Measurements from ENCODE around the gene POU2F1. TPM values are rescaled to one million over a fixed set of nuclear protein-coding genes. Genes with fewer than 3 reads are reported as not detected.

The POU2F1 gene
- total RNA-seq, 5 donors from 2014 or later (not counting 1 experiment from before 2014, with no cell fraction given), result 15.1 to 34.5 (median 22.6) TPM

DNA sequence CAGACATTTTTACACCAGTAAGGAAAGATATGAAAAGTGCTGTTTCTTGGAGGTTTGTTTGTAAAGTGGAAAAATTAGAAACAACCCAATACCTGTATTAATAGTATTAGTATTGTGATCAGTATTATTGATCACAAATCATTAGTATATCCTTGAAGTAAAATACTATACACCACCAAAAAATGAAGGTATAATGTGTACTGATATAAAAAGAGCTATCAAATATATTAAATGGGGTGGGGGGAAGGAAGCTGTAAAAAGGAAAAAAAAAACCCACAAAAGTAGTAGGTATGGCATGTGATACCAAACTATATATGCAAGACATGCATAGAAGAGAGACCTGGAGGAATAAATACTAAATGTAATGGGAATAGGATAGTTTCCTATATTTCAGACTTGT is 46.3 kb downstream of the POU2F1 start:
- no peak for DNase-seq
- H3K27me3 Mint-ChIP-seq, result no peaks in the 10 kb centered on the region
- H3K4me1 Mint-ChIP-seq, result peaks cover 13 to 25% (median 22%) of the 10 kb centered on the region in 3 donors
- Histone ChIP-seq H3K4me1 (ENCODE audit: control insufficient read depth in 1 of 2, extremely low read depth in 1 of 2, insufficient read depth in 2 of 2, low read length in 2 of 2) (peaks cover 9 to 22% of the 10 kb centered on the region in 2 experiments), H3K27ac (ENCODE audit: low read length) (no peak overlapping the region), H3K27me3 (replicated peaks in 1 of 2; ENCODE audit: control insufficient read depth in 2 of 2, extremely low read depth in 1 of 2, insufficient read depth in 2 of 2, low read length in 1 of 2) (no peaks in the 10 kb centered on the region), H3K36me3 (ENCODE audit: control insufficient read depth in 2 of 2, extremely low read depth in 1 of 2, insufficient read depth in 1 of 2, low read length in 1 of 2) (no peaks in the 10 kb centered on the region), H3K4me3 (ENCODE audit: control insufficient read depth in 1 of 2, extremely low read depth in 1 of 2, low read length in 1 of 2) (no peak overlapping the region), H3K9me3 (no peaks in the 10 kb centered on the region)
- no peaks in the 10 kb centered on the region for H3K36me3 Mint-ChIP-seq
- H3K4me3 Mint-ChIP-seq, result no peak overlapping the region
- H3K27ac Mint-ChIP-seq, result no peak overlapping the region
- ATAC-seq (replicated peaks in 1 of 4), result no peak
- ChIA-PET POLR2A (interaction anchor here in 1 of 2 donors (0.6 to 0.9 kb wide), 4 partner anchors 46 to 238 kb away, joined by 3 to 8 read pairs (median 4); partner anchors contain the start of gene POU2F1), CTCF (interaction anchor here (0.5 to 3.4 kb wide), 34 partner anchors 9 to 1141 kb away, joined by 3 to 35 read pairs (median 4); partner anchors contain the start of gene POU2F1 (in 1 of the 2))
- no peaks in the 10 kb centered on the region for H3K9me3 Mint-ChIP-seq

DNA sequence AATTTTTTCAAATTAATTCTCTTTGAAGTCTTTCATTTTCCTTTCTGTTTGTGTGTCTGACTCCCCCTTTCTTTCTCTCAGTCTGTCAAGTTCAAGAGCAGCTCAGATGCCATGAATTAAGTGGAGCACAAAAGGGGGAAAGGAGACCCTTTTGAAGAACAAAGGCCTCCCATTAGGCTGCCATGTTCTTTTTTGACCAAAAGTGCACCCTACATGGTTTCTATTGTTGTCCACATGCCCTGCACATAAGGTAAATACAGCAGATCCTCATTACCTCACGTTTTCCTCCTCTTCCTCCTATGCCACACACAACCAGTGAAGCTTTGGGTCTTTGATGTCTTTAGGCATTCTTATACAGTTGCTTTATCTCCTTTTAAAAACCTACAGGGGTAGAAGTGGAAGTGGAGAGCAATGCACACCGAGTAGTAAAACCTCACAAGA is 47.7 kb downstream of the POU2F1 start:
- no peaks in the 10 kb centered on the region for H3K27me3 ChIP-seq (replicated peaks in 1 of 2; ENCODE audit: control insufficient read depth in 2 of 2, extremely low read depth in 1 of 2, insufficient read depth in 2 of 2, low read length in 1 of 2)
- Mint-ChIP-seq H3K27me3 (no peaks in the 10 kb centered on the region), H3K27ac (no peak overlapping the region), H3K9me3 (no peaks in the 10 kb centered on the region), H3K36me3 (peaks cover 3% of the 10 kb centered on the region), H3K4me3 (no peak overlapping the region), H3K4me1 (peaks cover 26 to 35% (median 29%) of the 10 kb centered on the region in 3 donors)
- CTCF ChIA-PET, result interaction anchor here (0.5 to 3.4 kb wide), 24 partner anchors 10 to 293 kb away, joined by 3 to 35 read pairs (median 4); partner anchors contain the start of gene CREG1 (in 1 of the 2)
- H3K4me1 ChIP-seq (ENCODE audit: control insufficient read depth in 1 of 2, extremely low read depth in 1 of 2, insufficient read depth in 2 of 2, low read length in 2 of 2), result peaks cover 11 to 16% of the 10 kb centered on the region in 2 experiments
- H3K27ac ChIP-seq (ENCODE audit: low read length), result no peak overlapping the region
- H3K9me3 ChIP-seq, result no peaks in the 10 kb centered on the region
- DNase-seq, result no peak
- no peak overlapping the region for H3K4me3 ChIP-seq (ENCODE audit: control insufficient read depth in 1 of 2, extremely low read depth in 1 of 2, low read length in 1 of 2)
- H3K36me3 ChIP-seq (ENCODE audit: control insufficient read depth in 2 of 2, extremely low read depth in 1 of 2, insufficient read depth in 1 of 2, low read length in 1 of 2), result no peaks in the 10 kb centered on the region
- ATAC-seq (replicated peaks in 1 of 4), result no peak
- WGBS (ENCODE audit: insufficient coverage), result no CpG with 5 or more reads among the region's 2 CpGs
- POLR2A ChIA-PET, result interaction anchor here (0.5 to 1.5 kb wide), 4 partner anchors 11 to 272 kb away, joined by 3 to 6 read pairs (median 4); no protein-coding TSS in a partner anchor

DNA sequence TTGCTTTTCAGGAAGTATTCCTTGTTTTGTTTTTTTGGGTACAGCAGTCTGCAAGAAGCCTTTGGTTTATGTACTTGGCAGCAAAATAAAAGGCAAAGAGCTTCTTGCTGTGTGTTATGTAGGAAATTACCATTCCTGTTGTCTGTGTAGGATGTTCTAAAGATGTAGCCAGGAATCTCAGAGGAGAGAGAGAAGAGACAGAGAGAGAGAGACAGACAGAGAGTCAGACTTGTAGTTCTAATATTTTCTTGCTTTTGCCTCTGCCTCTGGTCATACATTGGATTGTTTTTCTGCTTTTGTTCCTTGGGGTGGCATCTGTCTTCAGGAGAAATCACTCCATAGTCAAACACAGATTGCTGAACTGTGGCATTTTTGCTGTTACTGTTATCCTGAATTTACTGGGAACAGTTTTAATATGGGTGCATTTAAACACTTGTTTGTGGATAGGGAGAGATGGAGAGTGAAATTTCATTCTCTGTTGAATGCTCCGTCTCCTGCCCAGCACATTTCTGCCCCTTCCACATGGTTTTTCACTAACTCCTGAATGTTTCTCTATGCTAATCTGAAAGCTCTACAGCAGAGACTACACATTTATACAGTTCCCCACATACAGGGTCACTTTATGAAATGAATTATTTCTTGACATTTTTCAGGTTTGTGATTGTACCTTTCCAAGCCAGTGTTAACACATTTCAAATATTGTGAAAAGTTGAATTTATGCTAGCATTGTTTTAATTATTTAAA is 49.8 kb downstream of the POU2F1 start:
- ATAC-seq (replicated peaks in 1 of 4), result no peak
- Mint-ChIP-seq H3K36me3 (peaks cover 3% of the 10 kb centered on the region), H3K4me3 (no peak overlapping the region), H3K9me3 (no peaks in the 10 kb centered on the region), H3K27ac (no peak overlapping the region), H3K4me1 (peaks cover 30 to 44% (median 38%) of the 10 kb centered on the region in 3 donors), H3K27me3 (no peaks in the 10 kb centered on the region)
- DNase-seq, result no peak
- Histone ChIP-seq H3K27ac (ENCODE audit: low read length) (no peak overlapping the region), H3K4me1 (ENCODE audit: control insufficient read depth in 1 of 2, extremely low read depth in 1 of 2, insufficient read depth in 2 of 2, low read length in 2 of 2) (peaks cover 0 to 6% of the 10 kb centered on the region in 2 experiments), H3K27me3 (replicated peaks in 1 of 2; ENCODE audit: control insufficient read depth in 2 of 2, extremely low read depth in 1 of 2, insufficient read depth in 2 of 2, low read length in 1 of 2) (no peaks in the 10 kb centered on the region), H3K4me3 (ENCODE audit: control insufficient read depth in 1 of 2, extremely low read depth in 1 of 2, low read length in 1 of 2) (no peak overlapping the region), H3K9me3 (no peaks in the 10 kb centered on the region), H3K36me3 (ENCODE audit: control insufficient read depth in 2 of 2, extremely low read depth in 1 of 2, insufficient read depth in 1 of 2, low read length in 1 of 2) (no peaks in the 10 kb centered on the region)
- no CpG with 5 or more reads among the region's 1 CpG for WGBS (ENCODE audit: insufficient coverage)
- POLR2A ChIA-PET, result interaction anchor here (0.6 kb wide), 2 partner anchors 330 to 390 kb away, joined by 3 to 5 read pairs; no protein-coding TSS in a partner anchor
- CTCF ChIA-PET, result interaction anchor here (0.6 to 1.3 kb wide), 10 partner anchors 9 to 270 kb away, joined by 3 to 8 read pairs (median 4); no protein-coding TSS in a partner anchor

DNA sequence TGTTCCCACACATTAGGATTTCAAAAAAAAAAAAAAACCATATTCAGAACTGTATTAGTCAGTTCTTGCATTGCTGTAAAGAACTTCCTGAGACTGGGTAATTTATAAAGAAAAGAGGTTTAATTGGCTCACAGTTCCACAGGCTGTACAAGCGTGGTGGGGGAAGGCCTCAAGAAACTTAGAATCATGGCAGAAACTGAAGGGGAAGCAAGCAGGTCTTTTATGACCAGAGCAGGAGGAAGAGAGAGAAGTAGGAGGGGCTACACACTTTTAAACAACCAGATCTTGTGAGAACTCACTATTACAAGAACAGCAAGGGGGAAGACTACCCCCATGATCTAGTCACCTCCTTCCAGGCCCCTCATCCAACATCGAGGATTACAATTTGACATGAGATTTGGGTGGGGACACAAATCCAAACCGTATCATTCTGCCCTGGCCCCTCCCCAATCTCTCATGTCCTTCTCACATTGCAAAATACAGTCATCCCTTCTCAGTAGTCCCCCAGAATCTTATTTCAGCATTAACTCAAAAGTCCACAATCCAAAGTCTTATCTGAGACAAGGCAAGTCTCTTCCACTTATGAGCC is 51.8 kb downstream of the POU2F1 start:
- H3K27me3 Mint-ChIP-seq, result no peaks in the 10 kb centered on the region
- 100% methylated on average over 2 of the region's 3 CpGs for WGBS (ENCODE audit: insufficient coverage)
- DNase-seq, result no peak
- ATAC-seq (replicated peaks in 1 of 4), result no peak
- Histone ChIP-seq H3K27ac (ENCODE audit: low read length) (no peak overlapping the region), H3K4me1 (ENCODE audit: control insufficient read depth in 1 of 2, extremely low read depth in 1 of 2, insufficient read depth in 2 of 2, low read length in 2 of 2) (peaks cover 0 to 6% of the 10 kb centered on the region in 2 experiments), H3K9me3 (no peaks in the 10 kb centered on the region), H3K4me3 (ENCODE audit: control insufficient read depth in 1 of 2, extremely low read depth in 1 of 2, low read length in 1 of 2) (no peak overlapping the region), H3K27me3 (replicated peaks in 1 of 2; ENCODE audit: control insufficient read depth in 2 of 2, extremely low read depth in 1 of 2, insufficient read depth in 2 of 2, low read length in 1 of 2) (no peaks in the 10 kb centered on the region), H3K36me3 (ENCODE audit: control insufficient read depth in 2 of 2, extremely low read depth in 1 of 2, insufficient read depth in 1 of 2, low read length in 1 of 2) (no peaks in the 10 kb centered on the region)
- H3K36me3 Mint-ChIP-seq, result peaks cover 3% of the 10 kb centered on the region
- H3K9me3 Mint-ChIP-seq, result no peaks in the 10 kb centered on the region
- peaks cover 39 to 46% (median 40%) of the 10 kb centered on the region in 3 donors for H3K4me1 Mint-ChIP-seq
- no peak overlapping the region for H3K4me3 Mint-ChIP-seq
- ChIA-PET POLR2A (no interaction called here), CTCF (no interaction called here)
- H3K27ac Mint-ChIP-seq, result no peak overlapping the region

DNA sequence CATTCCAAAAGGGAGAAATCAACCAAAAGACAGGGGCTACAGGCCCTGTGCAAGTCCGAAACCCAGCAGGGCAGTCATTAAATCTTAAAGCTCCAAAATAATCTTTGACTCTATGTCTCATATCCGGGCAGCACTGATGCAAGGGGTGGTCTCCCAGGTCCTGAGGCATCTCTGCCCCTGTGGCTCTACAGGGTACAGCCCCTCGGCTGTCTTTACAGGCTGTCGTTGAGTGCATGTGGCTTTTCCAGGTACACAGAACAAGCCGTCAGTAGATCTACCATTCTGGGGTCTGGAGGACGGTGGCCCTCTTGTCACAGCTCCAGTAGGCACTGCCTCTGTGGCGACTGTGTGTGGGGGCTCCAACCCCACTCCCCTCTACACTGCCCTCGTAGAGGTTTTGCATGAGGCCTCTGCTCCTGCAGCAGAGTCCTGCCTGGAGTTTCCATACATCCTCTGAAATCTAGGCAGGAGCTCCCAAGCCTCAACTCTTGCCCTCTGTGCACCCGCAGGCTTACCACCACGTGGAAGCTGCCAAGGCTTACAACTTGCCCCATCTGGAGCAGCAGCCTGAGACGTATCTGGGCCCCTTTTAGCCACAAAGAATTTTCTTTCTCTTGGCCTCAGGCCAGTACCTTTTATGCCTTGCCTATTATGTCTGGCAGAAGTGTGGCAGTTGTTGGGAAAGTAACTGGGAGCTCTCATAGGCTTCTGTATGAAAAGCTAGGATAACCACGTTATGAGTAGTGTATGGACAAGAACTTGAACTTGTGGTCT is 52.5 kb downstream of the POU2F1 start:
- H3K4me3 ChIP-seq (ENCODE audit: control insufficient read depth in 1 of 2, extremely low read depth in 1 of 2, low read length in 1 of 2), result no peak overlapping the region
- H3K4me1 ChIP-seq (ENCODE audit: control insufficient read depth in 1 of 2, extremely low read depth in 1 of 2, insufficient read depth in 2 of 2, low read length in 2 of 2), result peaks cover 0 to 2% of the 10 kb centered on the region in 2 experiments
- Mint-ChIP-seq H3K27me3 (no peaks in the 10 kb centered on the region), H3K4me3 (no peak overlapping the region), H3K36me3 (peaks cover 3% of the 10 kb centered on the region), H3K27ac (no peak overlapping the region), H3K9me3 (no peaks in the 10 kb centered on the region), H3K4me1 (peaks cover 40 to 47% (median 42%) of the 10 kb centered on the region in 3 donors)
- DNase-seq (no peak), ATAC-seq (replicated peaks in 1 of 4) (no peak)
- H3K27ac ChIP-seq (ENCODE audit: low read length), result no peak overlapping the region
- H3K36me3 ChIP-seq (ENCODE audit: control insufficient read depth in 2 of 2, extremely low read depth in 1 of 2, insufficient read depth in 1 of 2, low read length in 1 of 2), result no peaks in the 10 kb centered on the region
- CTCF ChIA-PET, result interaction anchor here (0.6 to 0.8 kb wide), 2 partner anchors 9 to 208 kb away, joined by 3 read pairs; no protein-coding TSS in a partner anchor
- WGBS (ENCODE audit: insufficient coverage), result 73% methylated on average over 6 of the region's 12 CpGs
- POLR2A ChIA-PET, result interaction anchor here in 1 of 2 donors (1.0 kb wide), 1 partner anchor 11 kb away, joined by 3 read pairs; no protein-coding TSS in a partner anchor
- H3K9me3 ChIP-seq, result no peaks in the 10 kb centered on the region
- no peaks in the 10 kb centered on the region for H3K27me3 ChIP-seq (replicated peaks in 1 of 2; ENCODE audit: control insufficient read depth in 2 of 2, extremely low read depth in 1 of 2, insufficient read depth in 2 of 2, low read length in 1 of 2)

DNA sequence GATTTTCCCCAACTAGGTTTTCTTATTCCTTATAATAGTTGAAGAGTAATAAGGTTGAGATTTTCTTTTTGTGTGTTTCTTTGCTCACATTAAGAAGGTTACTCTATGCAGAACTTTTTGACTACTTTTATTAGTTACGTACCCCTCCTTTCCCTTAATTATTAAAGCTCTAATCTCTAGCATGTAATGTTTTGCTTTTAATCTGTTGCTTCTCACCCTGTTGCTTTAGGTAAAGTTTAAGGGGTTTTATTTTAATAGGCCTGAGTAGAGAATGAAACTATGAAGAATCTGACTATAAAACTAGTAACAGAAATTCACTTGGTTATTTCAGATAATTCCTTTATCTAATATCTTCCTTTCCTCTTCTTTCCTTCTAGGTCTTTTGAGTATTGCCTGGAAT is 53.4 kb downstream of the POU2F1 start:
- H3K4me1 Mint-ChIP-seq, result peaks cover 38 to 45% (median 39%) of the 10 kb centered on the region in 3 donors
- no peak overlapping the region for H3K4me3 ChIP-seq (ENCODE audit: control insufficient read depth in 1 of 2, extremely low read depth in 1 of 2, low read length in 1 of 2)
- H3K9me3 Mint-ChIP-seq, result no peaks in the 10 kb centered on the region
- H3K4me3 Mint-ChIP-seq, result no peak overlapping the region
- ChIA-PET CTCF (interaction anchor here (0.6 to 0.8 kb wide), 4 partner anchors 10 to 286 kb away, joined by 3 to 6 read pairs (median 4); no protein-coding TSS in a partner anchor), POLR2A (interaction anchor here in 1 of 2 donors (0.7 to 1.0 kb wide), 3 partner anchors 10 to 243 kb away, joined by 3 to 8 read pairs (median 4); no protein-coding TSS in a partner anchor)
- no peaks in the 10 kb centered on the region for H3K27me3 ChIP-seq (replicated peaks in 1 of 2; ENCODE audit: control insufficient read depth in 2 of 2, extremely low read depth in 1 of 2, insufficient read depth in 2 of 2, low read length in 1 of 2)
- no peaks in the 10 kb centered on the region for H3K9me3 ChIP-seq
- WGBS (ENCODE audit: insufficient coverage), result no CpG with 5 or more reads among the region's 1 CpG
- H3K4me1 ChIP-seq (ENCODE audit: control insufficient read depth in 1 of 2, extremely low read depth in 1 of 2, insufficient read depth in 2 of 2, low read length in 2 of 2), result peaks cover 0 to 2% of the 10 kb centered on the region in 2 experiments
- DNase-seq (no peak), ATAC-seq (replicated peaks in 1 of 4) (no peak)
- no peak overlapping the region for H3K27ac Mint-ChIP-seq
- no peak overlapping the region for H3K27ac ChIP-seq (ENCODE audit: low read length)
- H3K36me3 ChIP-seq (ENCODE audit: control insufficient read depth in 2 of 2, extremely low read depth in 1 of 2, insufficient read depth in 1 of 2, low read length in 1 of 2), result no peaks in the 10 kb centered on the region
- H3K36me3 Mint-ChIP-seq, result peaks cover 3% of the 10 kb centered on the region
- H3K27me3 Mint-ChIP-seq, result no peaks in the 10 kb centered on the region

Measured in T-cell (primary cell).